ENCODE results near the gene PFKL. TPM values are rescaled to one million over a fixed set of nuclear protein-coding genes. Genes with fewer than 3 reads are reported as not detected.

PFKL gene
- polyA plus RNA-seq, 2 of the 4 experiments (the other 2 are of a cell fraction), result 23.2 to 38.7 TPM

- Histone ChIP-seq H3K4me1 (no peaks in the 10 kb centered on the region), H3K4me2 (no peak overlapping the region), H3K27ac (no peak overlapping the region), H3K9me3 (no peaks in the 10 kb centered on the region), H3K4me3 (no peak overlapping the region)
- ChIA-PET POLR2A (no interaction called here), CTCF (no interaction called here)
- no peak for ATAC-seq
- FAIRE-seq, result no peak
- no peak for DNase-seq (ENCODE audit: low read depth in 1 of 2, low spot score in 1 of 2)
- TF ChIP-seq E2F6 (IDR thresholded peaks at IDR 0.05; ENCODE audit: borderline replicate concordance, low read depth) (no peak), NR3C1 (IDR thresholded peaks at IDR 0.05) (no peak), HOXA7 (CRISPR knock-in tag; IDR thresholded peaks at IDR 0.05) (no peak), HOXB5 (CRISPR knock-in tag; IDR thresholded peaks at IDR 0.05) (no peak), EHMT2 (IDR thresholded peaks at IDR 0.05; ENCODE audit: low read depth) (no peak), EP300 (IDR thresholded peaks at IDR 0.05) (no peak), JUN (IDR thresholded peaks at IDR 0.05) (no peak), HEYL (CRISPR knock-in tag; IDR thresholded peaks at IDR 0.05) (no peak)
- TF ChIP-seq, protein P1, sequence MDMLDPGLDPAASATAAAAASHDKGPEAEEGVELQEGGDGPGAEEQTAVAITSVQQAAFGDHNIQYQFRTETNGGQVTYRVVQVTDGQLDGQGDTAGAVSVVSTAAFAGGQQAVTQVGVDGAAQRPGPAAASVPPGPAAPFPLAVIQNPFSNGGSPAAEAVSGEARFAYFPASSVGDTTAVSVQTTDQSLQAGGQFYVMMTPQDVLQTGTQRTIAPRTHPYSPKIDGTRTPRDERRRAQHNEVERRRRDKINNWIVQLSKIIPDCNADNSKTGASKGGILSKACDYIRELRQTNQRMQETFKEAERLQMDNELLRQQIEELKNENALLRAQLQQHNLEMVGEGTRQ (IDR thresholded peaks at IDR 0.05), result no peak
- 97% methylated on average over 15 of the region's 37 CpGs for WGBS (ENCODE audit: missing lambda C conversion rate)
Measured at GRCh38 chr21:44324106-44324853, 24.4 kb downstream of the PFKL start.

DNA sequence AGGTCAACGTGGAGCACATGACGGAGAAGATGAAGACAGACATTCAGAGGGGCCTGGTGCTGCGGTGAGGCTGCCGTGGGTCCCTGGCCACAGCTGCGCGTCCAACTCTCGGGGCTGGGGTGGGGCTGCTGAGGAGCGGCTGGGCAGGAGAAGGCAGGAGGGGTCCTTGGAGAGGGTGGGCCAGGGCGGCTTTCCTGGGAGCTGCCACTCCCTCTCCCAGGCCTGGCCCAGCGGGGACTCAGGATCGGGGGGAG, 24.9 kb downstream of the PFKL start:
- POLR2A ChIA-PET, result no interaction called here
- DNase-seq (ENCODE audit: low read depth in 1 of 2, low spot score in 1 of 2), result no peak
- Histone ChIP-seq H3K27ac (no peak overlapping the region), H3K4me2 (no peak overlapping the region), H3K4me1 (no peaks in the 10 kb centered on the region), H3K9me3 (no peaks in the 10 kb centered on the region), H3K4me3 (no peak overlapping the region)
- TF ChIP-seq MAZ (IDR thresholded peaks at IDR 0.05; ENCODE audit: borderline replicate concordance, low read depth, low read length), result no peak
- no peak for TF ChIP-seq JUNB (IDR thresholded peaks at IDR 0.05)
- TF ChIP-seq JUN (IDR thresholded peaks at IDR 0.05), result no peak
- TF ChIP-seq ZC3H11A (IDR thresholded peaks at IDR 0.05), result no peak
- no peak for TF ChIP-seq CTCF (IDR thresholded peaks at IDR 0.05)
- no peak for TF ChIP-seq PHF8 (IDR thresholded peaks at IDR 0.05; ENCODE audit: borderline replicate concordance, low read depth)
- no peak for TF ChIP-seq CBX2 (IDR thresholded peaks at IDR 0.05; ENCODE audit: borderline replicate concordance, low read depth)
- TF ChIP-seq FOSB (CRISPR knock-in tag; IDR thresholded peaks at IDR 0.05), result no peak
- TF ChIP-seq GATA3 (IDR thresholded peaks at IDR 0.05; ENCODE audit: borderline replicate concordance), result no peak
- TF ChIP-seq ATOH8 (CRISPR knock-in tag; IDR thresholded peaks at IDR 0.05; ENCODE audit: low read depth), result no peak
- TF ChIP-seq RAD21 (conservative IDR thresholded peaks at IDR 0.05 in 1 of 2, IDR thresholded peaks at IDR 0.05 in 1 of 2), result no peak
- TF ChIP-seq SMC3 (IDR thresholded peaks at IDR 0.05), result no peak
- 96% methylated on average over 3 of the region's 11 CpGs for WGBS (ENCODE audit: missing lambda C conversion rate)
- no peak for ATAC-seq
- CTCF ChIA-PET, result interaction anchor here (1.5 kb wide), 1 partner anchor 13 kb away, joined by 7 read pairs; no protein-coding TSS in a partner anchor
- no peak for FAIRE-seq
